GM23338 (cell line): ENCODE data around the gene FGD4. TPM values are rescaled to one million over a fixed set of nuclear protein-coding genes. Genes with fewer than 3 reads are reported as not detected.
A peak's percentile ranks its signal among the peaks of the same experiment; 100 is the strongest.

Experiments used
- ATAC-seq: fragments of 200-7000 bp; cut with Tn5 transposase; 3 replicates; pipeline ENCODE4 v1.9.1; 2020
- DNase-seq: peaks from one replicate; pipeline ENCODE4 v3.0.0-alpha.2; 2015; ENCODE audit warnings: low spot score
- H2AFZ ChIP-seq: fragments of 200-600 bp; sonication (generic); 2 replicates; pipeline ENCODE4 v1.8.0; 2016; ENCODE audit warnings: antibody characterized with exemption, mild to moderate bottlenecking, moderate library complexity
- H3F3A ChIP-seq: fragments of 200-600 bp; sonication (generic); replicated peaks from 2 replicates; pipeline ENCODE4 v1.8.0; 2017; ENCODE audit warnings: antibody characterized with exemption, mixed run types, low read depth
- H3K27ac ChIP-seq: fragments of 200-600 bp; sonication (generic); 2 replicates; pipeline ENCODE4 v1.6.1; 2016; ENCODE audit warnings: low read depth
- H3K27me3 ChIP-seq: fragments of 200-600 bp; sonication (generic); 2 replicates; pipeline ENCODE4 v1.8.0; 2016; ENCODE audit warnings: mild to moderate bottlenecking, mixed run types, moderate library complexity; ENCODE audit not compliant: insufficient read depth
- H3K36me3 ChIP-seq: fragments of 200-600 bp; sonication (generic); 2 replicates; pipeline ENCODE4 v1.8.0; 2016; ENCODE audit warnings: mild to moderate bottlenecking; ENCODE audit not compliant: insufficient read depth
- H3K4me1 ChIP-seq: fragments of 200-600 bp; sonication (generic); 2 replicates; pipeline ENCODE4 v1.8.0; 2016; ENCODE audit warnings: mild to moderate bottlenecking, moderate library complexity; ENCODE audit not compliant: insufficient read depth
- H3K4me2 ChIP-seq: fragments of 200-600 bp; sonication (generic); 2 replicates; pipeline ENCODE4 v1.7.1; 2017; ENCODE audit warnings: mixed run types
- H3K4me3 ChIP-seq: fragments of 200-600 bp; sonication (generic); 2 replicates; pipeline ENCODE4 v1.6.1; 2016; ENCODE audit warnings: mixed run types
- H3K79me2 ChIP-seq: fragments of 200-600 bp; sonication (generic); replicated peaks from 2 replicates; pipeline ENCODE4 v1.8.0; 2017; ENCODE audit warnings: mild to moderate bottlenecking; ENCODE audit not compliant: insufficient read depth
- H3K9me2 ChIP-seq: fragments of 200-600 bp; sonication (generic); 2 replicates; pipeline ENCODE4 v1.8.0; 2017; ENCODE audit not compliant: insufficient read depth
- H4K20me1 ChIP-seq: fragments of 200-600 bp; sonication (generic); replicated peaks from 2 replicates; pipeline ENCODE4 v1.8.0; 2017; ENCODE audit warnings: mild to moderate bottlenecking; ENCODE audit not compliant: insufficient read depth
- H3K27ac Mint-ChIP-seq: 2 replicates; pipeline ENCODE4 v1.8.0; 2020; ENCODE audit warnings: inconsistent platforms, mild to moderate bottlenecking, moderate library complexity, mixed read lengths
- H3K27me3 Mint-ChIP-seq: 3 replicates; pipeline ENCODE4 v1.8.0; 2022; ENCODE audit warnings: low read depth, mild to moderate bottlenecking, moderate library complexity, mixed read lengths, inconsistent platforms; ENCODE audit not compliant: insufficient read depth, poor library complexity
- H3K36me3 Mint-ChIP-seq: 3 replicates; pipeline ENCODE4 v1.8.0; 2021; ENCODE audit warnings: low read depth, mild to moderate bottlenecking, inconsistent platforms, moderate library complexity, mixed read lengths
- H3K4me1 Mint-ChIP-seq: 3 replicates; pipeline ENCODE4 v1.8.0; 2020; ENCODE audit warnings: mild to moderate bottlenecking, inconsistent platforms, mixed read lengths
- H3K4me3 Mint-ChIP-seq: 3 replicates; pipeline ENCODE4 v1.8.0; 2021; ENCODE audit warnings: moderate library complexity, mild to moderate bottlenecking, inconsistent platforms, mixed read lengths
- H3K9me3 Mint-ChIP-seq: 3 replicates; pipeline ENCODE4 v1.8.0; 2020; ENCODE audit warnings: moderate library complexity, mild to moderate bottlenecking, inconsistent platforms, mixed read lengths
- CREB1 ChIP-seq: fragments of 250-450 bp; sonication (Bioruptor Pico); IDR thresholded peaks from 2 replicates; pipeline ENCODE4 v1.5.0; 2020; ENCODE audit warnings: low read depth, mild to moderate bottlenecking, moderate library complexity
- CTCF ChIP-seq, 2 experiments: fragments of 200-600 bp in 1 of 2; sonication (generic) in 1 of 2; conservative IDR thresholded peaks; 2 replicates each; pipeline versions ENCODE4 v1.5.1 to v1.6.1; 2016 to 2017; ENCODE audit warnings: antibody characterized with exemption in 2 of 2, low read depth in 2 of 2, mild to moderate bottlenecking in 2 of 2, moderate library complexity in 1 of 2
- EZH2 ChIP-seq: fragments of 200-600 bp; sonication (generic); IDR thresholded peaks from one replicate; pipeline ENCODE4 v1.8.0; 2017; ENCODE audit warnings: antibody characterized with exemption, mild to moderate bottlenecking, low read depth; ENCODE audit not compliant: unreplicated experiment
- EZH2phosphoT487 ChIP-seq: fragments of 200-600 bp; sonication (generic); IDR thresholded peaks from one replicate; pipeline ENCODE4 v1.8.1; 2018; ENCODE audit warnings: antibody characterized with exemption; ENCODE audit not compliant: unreplicated experiment
- JUNB ChIP-seq: IDR thresholded peaks from one replicate; pipeline ENCODE4 v1.6.1; 2016; ENCODE audit warnings: antibody characterized with exemption; ENCODE audit not compliant: unreplicated experiment
- NANOG ChIP-seq: IDR thresholded peaks from 2 replicates; pipeline ENCODE4 v1.6.1; 2016; ENCODE audit warnings: antibody characterized with exemption, borderline replicate concordance
- POLR2AphosphoS5 ChIP-seq: IDR thresholded peaks from 2 replicates; pipeline ENCODE4 v1.6.1; 2016; ENCODE audit warnings: antibody characterized with exemption, low read depth
- REST ChIP-seq: IDR thresholded peaks from one replicate; pipeline ENCODE4 v1.6.1; 2018; ENCODE audit warnings: antibody characterized with exemption; ENCODE audit not compliant: unreplicated experiment
- STAT1 ChIP-seq: IDR thresholded peaks from one replicate; pipeline ENCODE4 v1.6.1; 2016; ENCODE audit warnings: antibody characterized with exemption; ENCODE audit not compliant: unreplicated experiment
- ZNF114 ChIP-seq: fragments of 250-450 bp; sonication (Bioruptor Pico); IDR thresholded peaks from 2 replicates; pipeline ENCODE4 v1.5.0; 2020; ENCODE audit warnings: mild to moderate bottlenecking, moderate library complexity
- ZNF331 ChIP-seq: fragments of 250-450 bp; sonication (Bioruptor Pico); IDR thresholded peaks from 2 replicates; pipeline ENCODE4 v1.5.0; 2020; ENCODE audit warnings: low read depth, mild to moderate bottlenecking, moderate library complexity
- polyA plus RNA-seq: library from polyadenylated mRNA; unstranded; fragments of >200 nt; fragmentation: Nextera tagmentation; extraction: Ambion mirVana; gene quantifications from 2 replicates; pipeline ENCODE4 v1.2.1, GENCODE V29; 2016
- total RNA-seq: library from RNA; depleted of rRNA; stranded (reverse); fragments of >200 nt; shearing (Covaris generic); gene quantifications from 2 replicates; pipeline ENCODE4 v1.2.3, GENCODE V29; 2014

FGD4 gene
- total and polyA plus RNA-seq, 2 experiments from 2014 or later, result 24.3 to 54.3 TPM

- no peak for TF ChIP-seq CTCF (conservative IDR thresholded peaks at IDR 0.05; ENCODE audit: low read depth in 2 of 2)
- no peak for TF ChIP-seq REST
- TF ChIP-seq EZH2, result no peak
- TF ChIP-seq NANOG, result no peak
- no peak for TF ChIP-seq JUNB
- TF ChIP-seq CREB1 (CRISPR knock-in tag), result no peak
- TF ChIP-seq ZNF331 (CRISPR knock-in tag), result no peak
- TF ChIP-seq POLR2AphosphoS5, result no peak
- TF ChIP-seq ZNF114 (CRISPR knock-in tag), result no peak
Measured at GRCh38 chr12:32366714-32367113, 32.6 kb upstream of the FGD4 start (continued).

- Mint-ChIP-seq H3K27me3 (no peaks in the 10 kb centered on the region), H3K36me3 (no peaks in the 10 kb centered on the region), H3K4me1 (peaks cover 29% of the 10 kb centered on the region), H3K27ac (peak overlapping the region; percentile 52; the same call in 1 of the 2 replicates), H3K4me3 (no peak overlapping the region), H3K9me3 (no peaks in the 10 kb centered on the region)
- Histone ChIP-seq H2AFZ (no peak overlapping the region), H3K27ac (no peak overlapping the region), H3K36me3 (no peaks in the 10 kb centered on the region), H3K79me2 (no peaks in the 10 kb centered on the region), H3K4me3 (no peak overlapping the region), H3K4me1 (peaks cover 11% of the 10 kb centered on the region), H4K20me1 (no peaks in the 10 kb centered on the region), H3K9me2 (no peaks in the 10 kb centered on the region), H3F3A (0 out of 2 replicates have a peak, but pooled peaks cover 4% of the 10 kb centered on the region), H3K27me3 (no peaks in the 10 kb centered on the region), H3K4me2 (no peak overlapping the region)
- no peak for DNase-seq
- no peak for ATAC-seq
- TF ChIP-seq CREB1 (CRISPR knock-in tag) (no peak), CTCF (conservative IDR thresholded peaks at IDR 0.05; ENCODE audit: low read depth in 2 of 2) (no peak), EZH2phosphoT487 (no peak), REST (no peak), NANOG (no peak), STAT1 (no peak)
Measured at GRCh38 chr12:32367381-32367780, 32.0 kb upstream of the FGD4 start.
